GM19035 (cell line): ENCODE measurements around the gene ZBTB16.

Source experiments
- ATAC-seq: cut with Tn5 transposase; IDR thresholded peaks from one replicate; pipeline ENCODE4 v1.9.1; 2021; ENCODE audit not compliant: unreplicated experiment

The ZBTB16 gene

DNA sequence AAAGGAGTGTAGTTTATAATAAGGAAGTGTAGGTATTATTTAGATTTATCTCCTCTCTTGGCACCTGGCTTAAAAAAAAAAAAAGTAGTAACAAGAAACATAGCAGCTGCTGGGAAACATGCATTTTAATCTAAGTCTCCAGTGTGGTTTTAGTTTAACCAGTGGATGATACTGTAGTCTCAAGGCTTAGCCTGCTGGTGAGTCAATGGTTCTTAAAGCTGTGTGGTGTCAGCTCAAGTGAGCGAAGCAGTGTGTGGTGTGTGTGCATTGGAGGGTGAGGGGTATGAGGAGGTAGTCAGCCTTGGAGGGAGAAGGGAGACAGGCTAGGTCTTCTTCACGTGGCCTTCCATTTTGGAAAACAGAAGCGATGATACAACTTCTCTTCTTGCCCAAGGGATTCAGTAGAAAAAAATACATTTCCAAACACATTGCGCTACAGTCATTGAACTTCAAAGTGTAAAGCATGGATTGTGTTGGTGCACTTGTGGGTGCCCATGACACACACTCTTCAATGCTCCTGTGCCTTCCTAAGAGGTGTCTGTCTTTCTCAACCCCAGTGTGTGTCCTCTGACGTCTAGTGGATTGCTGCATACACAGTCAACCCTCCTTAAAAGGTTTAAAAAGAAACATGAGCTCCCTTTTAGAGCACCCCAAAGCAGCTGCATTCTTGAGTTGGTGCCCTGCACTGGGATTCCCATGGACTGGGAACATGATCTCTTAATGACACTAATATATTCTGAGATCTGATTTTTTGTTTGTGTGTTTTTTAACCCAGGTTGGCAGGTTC lies 40.1 kb downstream of the ZBTB16 start:
- ATAC-seq = no peak

GRCh38 chr11:114102993-114103896 lies 43.7 kb downstream of the ZBTB16 start:
- ATAC-seq = no peak

- no peak for ATAC-seq
Measured at GRCh38 chr11:114105611-114106010, 46.1 kb downstream of the ZBTB16 start.

DNA sequence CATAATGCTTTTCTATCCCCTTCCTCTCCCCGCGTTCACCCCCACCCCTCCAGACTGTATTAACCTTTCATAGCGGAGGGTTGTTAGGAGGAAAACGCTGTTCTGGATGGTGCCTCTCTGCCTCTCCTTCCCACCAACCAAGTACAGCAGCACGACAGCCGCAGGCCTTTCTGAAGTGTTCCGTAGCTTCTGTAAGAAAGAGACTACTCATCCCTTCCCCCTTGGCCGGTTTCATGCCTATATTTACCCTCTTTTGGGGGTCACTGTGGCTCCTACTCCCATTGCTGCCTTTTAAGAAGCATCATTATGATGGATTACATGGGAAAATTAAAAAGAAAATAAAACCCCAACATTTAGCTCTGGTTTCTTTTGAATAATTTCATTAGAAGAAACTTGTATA lies 46.5 kb downstream of the ZBTB16 start:
- no peak for ATAC-seq

DNA sequence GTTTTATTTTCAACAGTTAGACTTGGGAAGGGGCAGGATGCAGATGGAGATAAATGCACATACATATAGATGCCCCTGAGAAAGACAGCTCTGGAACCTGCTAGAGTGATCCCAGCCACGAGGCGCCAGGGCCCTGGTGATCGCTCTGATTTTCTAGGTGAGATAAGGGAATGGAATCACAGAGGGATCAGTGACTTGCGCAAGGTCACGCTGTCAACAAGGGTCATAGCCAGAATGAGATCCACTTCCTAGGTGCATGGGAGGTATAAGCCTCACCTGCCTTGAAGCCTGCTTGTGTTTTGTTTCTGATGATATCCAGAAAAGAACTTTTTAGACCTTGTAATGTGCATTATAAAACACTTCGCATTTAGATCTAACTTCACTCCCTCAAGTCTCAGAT lies 47.5 kb downstream of the ZBTB16 start:
- no peak for ATAC-seq

GRCh38 chr11:114108501-114109205 lies 49.1 kb downstream of the ZBTB16 start:
- no peak for ATAC-seq

DNA sequence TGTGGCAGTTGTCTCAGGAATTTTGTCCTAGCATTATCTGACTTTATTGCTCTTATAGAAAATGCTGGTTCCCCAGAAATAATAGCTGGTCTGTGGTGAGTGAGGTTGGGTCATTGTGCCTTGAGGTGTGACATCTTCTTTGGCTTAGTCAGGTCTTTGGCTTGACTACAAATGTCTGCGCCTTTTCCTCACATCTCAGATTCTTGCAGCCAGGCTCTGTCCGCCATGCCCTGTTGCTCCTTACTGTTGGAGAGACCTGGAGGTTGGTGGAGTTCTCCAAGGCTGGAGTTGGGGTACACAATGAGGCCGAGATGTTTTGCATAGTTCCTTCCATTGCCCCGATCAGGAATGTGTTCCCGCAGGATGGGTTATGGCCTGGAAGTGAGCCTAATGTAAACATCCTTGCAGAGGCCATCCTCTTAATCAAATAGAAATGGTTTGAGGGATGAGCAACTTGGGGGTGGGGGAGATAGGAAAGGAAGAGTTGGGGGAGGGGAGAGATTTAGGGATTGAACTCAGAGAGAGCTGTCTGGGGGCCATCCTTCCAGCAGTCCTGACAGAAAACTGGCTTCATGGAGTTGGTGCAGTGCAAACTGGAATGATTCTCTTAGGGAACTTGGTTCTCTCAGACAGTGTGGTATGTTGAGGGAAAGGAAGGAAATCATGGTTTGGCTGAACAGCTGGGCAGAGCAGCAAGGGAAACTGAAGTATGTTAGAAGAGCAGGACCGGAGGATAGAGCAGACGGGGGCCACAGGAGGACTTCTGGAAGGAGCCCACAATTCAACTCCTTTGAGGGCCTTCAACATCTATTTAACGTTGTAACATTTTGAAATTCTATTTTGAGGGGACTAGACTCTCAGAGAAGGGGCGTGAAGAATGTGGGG lies 49.9 kb downstream of the ZBTB16 start:
- ATAC-seq = no peak

GRCh38 chr11:114110123-114110522 lies 50.6 kb downstream of the ZBTB16 start:
- ATAC-seq = no peak

DNA sequence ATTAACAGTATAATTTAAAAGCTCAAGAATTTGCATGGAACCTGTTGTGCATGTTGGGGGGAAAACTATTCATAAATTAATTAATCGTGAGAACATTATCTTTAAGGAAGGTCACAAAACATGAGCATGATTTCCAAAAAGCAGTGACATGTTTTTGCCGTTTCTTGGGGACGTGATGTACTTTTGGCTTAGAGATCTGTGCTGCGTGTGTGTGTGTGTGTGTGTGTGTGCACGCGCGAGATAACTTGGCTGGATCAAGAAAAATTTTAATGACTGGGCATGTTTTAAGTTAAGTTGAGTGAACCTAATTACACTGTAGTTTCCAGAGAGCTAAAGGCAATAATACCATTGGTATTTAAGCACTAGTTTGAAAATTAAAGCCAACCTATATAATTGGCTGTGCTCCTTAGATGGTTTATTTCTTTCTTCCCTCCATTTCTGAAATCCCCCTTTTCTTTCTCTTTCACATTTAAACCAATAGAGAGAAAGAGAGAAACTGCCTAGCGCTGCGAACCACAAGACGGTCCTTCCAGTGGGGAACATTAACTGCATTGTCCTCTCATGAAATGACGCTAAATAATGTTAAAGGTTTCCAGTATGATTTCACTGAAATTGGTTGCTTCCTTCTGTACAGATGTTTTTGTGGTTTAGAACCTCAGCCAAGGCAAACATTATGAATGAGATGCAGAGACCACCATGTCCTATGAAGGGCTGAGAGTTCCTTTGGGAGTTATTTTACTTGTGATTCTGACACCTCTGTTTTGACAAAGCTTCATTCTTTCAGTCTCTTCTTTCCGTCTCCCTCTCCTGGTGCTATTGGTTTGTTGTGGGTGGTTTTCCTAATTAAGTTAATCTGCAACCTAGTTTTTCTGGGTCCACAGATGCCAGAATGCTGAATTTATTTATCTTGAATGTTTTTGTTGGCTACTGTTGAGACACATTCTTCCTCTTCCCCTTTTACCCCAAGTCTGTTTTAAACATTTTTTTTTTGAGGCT lies 51.7 kb downstream of the ZBTB16 start:
- ATAC-seq = no peak

DNA sequence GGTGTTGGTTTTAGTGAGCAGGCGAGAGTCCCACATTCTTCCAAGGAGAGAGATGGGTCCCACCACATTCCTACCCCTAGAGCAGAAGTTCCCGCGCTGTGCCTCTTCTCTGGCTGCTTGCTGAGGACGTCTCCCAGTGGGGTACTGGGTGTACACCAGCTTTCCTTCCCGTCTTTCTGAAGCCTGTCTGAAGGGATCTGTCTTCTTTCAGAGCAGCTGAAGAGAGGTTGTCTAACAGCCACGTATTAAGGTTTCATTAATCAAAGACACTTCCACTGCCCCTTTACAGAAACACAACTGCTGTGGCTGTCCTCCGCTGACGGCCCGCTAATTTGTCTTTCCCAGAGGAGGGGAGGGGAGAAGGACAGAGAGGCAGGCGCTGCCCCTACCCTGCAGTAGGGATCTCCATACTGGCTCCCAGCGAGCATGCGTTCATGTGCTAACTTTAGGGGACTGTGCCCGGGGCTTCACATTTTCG lies 56.0 kb downstream of the ZBTB16 start:
- no peak for ATAC-seq

- no peak for ATAC-seq
Measured at GRCh38 chr11:114116357-114116756, 56.8 kb downstream of the ZBTB16 start.

DNA sequence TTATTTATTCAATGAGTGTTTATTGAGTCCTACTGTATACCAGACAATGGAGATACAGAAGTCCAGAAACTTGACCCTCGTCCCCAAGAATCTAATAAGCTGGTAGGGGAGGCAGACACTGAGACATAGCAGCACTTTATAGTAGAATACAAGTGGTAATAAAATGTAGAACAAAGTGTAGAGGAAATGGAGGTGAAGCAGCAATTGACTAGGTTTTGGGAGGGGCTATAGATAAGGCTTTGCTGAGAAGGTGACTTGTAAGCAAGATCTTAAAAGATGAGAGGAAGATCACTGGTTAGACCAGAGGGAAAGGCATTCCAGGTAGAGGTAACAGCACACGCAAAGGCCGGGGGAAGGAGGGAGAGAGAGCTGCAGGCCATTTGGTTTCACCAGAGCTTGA lies 57.3 kb downstream of the ZBTB16 start:
- no peak for ATAC-seq

DNA sequence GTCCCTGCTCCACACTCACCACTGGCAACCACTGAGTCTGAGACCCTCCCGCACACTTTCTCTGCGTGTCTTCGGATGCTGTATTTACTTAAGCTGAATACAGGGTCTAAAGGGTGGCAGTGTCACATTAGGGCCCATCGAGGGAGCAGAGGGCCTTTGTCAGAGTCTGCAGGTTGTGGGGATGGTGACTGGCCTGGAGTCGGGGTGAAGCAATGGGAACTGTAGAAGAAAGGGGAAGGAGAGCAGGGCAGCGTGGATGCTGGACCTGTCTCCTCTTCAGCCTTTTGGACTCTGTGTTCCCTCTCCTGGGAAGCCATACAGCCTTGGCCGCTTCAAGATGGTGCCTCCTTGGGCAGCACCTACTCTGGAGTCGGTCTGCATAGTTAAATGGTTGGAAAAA lies 61.1 kb downstream of the ZBTB16 start:
- ATAC-seq = no peak

DNA sequence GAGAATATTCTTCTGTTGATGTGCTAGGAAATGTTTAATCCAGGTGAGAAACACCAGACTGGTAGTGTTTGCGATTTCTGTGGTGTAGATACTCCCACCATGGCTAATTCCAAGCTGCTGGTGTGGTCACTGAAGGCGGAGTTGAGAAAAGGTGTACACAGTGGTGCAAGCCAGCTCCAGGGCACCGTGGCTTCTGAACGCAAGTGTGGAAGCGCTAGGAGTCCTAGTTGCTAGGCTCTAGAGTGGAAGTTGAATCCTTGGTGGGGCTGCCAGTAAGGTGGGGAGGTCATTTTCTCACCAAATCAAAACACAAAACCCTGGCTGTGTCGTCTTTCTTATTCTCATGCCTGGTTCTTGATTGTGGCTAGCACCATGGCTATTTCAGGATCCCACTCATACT lies 61.6 kb downstream of the ZBTB16 start:
- ATAC-seq = no peak

DNA sequence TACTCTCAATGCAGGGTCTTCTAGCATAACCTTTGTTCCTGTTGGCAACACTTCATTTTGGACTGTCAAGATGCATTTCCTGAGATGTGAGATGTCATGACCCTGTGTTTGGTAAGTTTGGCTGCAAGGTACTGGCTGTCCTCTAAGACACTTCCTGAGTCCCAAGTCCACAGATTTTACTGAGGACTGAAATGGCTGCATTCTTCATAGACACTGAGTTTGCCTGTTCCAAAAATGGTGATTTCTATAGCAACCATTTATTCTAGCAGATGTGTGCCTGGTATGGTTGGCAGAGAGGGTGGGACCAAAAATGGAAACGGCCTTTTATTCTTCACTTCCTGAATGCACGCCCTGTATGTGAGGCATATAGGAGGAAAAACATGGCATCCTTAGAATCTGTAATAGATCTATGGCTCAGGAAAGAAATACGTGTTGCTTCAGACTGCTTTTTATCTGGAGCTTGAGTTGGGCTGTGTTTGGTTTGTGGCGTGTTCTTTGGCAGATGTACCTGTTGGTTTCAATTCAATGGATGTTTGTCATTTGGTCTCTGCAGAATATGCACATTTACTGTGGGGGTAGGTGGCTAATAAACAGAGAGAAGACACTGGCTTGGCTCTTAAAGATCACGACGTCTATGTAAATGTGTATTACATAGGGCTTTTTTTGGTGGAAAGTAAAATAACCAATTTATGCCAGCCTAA lies 62.4 kb downstream of the ZBTB16 start:
- ATAC-seq = no peak

DNA sequence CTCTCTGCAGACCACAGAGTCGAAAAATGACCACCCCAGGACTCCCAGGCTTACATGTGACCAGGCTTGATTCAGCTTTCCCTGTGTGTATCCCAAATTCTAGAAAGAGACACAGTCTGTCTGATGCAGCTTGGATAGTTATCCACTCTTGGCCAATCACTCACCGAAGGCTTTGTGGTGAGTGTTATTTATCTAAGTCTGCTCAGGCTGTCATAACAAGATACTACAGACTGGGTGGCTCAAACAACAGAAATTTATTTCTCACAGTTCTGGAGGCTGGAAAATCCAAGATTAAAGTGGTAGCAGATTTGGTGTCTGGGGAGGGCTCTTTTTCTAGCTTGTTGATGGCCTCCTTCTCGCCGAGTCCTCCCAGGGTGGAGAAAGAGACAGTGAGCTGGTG lies 63.2 kb downstream of the ZBTB16 start:
- no peak for ATAC-seq

GRCh38 chr11:114123692-114124330 lies 64.3 kb downstream of the ZBTB16 start:
- ATAC-seq = no peak

- no peak for ATAC-seq
Measured at GRCh38 chr11:114124601-114125144, 65.2 kb downstream of the ZBTB16 start.
